AG09319 (cell line): ENCODE data around the gene RAI14.

Experiments
- DNase-seq: peaks from one replicate; pipeline ENCODE4 v3.0.0-alpha.2; 2010; ENCODE audit warnings: low read depth; ENCODE audit errors: extremely low read depth
- TF ChIP-seq, protein P1 (sequence below): IDR thresholded peaks from 2 replicates; pipeline ENCODE4 v1.5.1; 2011; ENCODE audit warnings: low read depth, mild to moderate bottlenecking, inconsistent platforms, low read length, moderate library complexity

The RAI14 gene

DNA sequence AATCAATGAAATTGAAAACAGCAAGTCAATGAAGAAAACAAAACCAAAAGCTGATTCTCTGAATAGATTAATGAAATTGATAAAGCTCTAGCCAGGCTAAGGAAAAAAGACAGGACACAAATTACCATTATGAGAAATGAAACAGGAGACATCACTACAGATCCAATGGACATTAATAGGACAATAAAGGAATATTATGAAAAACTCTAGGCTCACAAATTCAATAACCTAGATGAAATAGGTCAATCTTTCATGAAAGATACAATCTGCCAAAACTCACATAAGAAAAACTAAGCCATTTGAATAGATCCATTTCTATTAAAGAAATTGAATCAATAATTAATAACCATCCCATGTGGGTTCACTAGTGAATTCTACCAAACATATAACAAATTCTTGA, 220.1 kb downstream of the RAI14 start:
- no peak for DNase-seq
- TF ChIP-seq, protein P1, sequence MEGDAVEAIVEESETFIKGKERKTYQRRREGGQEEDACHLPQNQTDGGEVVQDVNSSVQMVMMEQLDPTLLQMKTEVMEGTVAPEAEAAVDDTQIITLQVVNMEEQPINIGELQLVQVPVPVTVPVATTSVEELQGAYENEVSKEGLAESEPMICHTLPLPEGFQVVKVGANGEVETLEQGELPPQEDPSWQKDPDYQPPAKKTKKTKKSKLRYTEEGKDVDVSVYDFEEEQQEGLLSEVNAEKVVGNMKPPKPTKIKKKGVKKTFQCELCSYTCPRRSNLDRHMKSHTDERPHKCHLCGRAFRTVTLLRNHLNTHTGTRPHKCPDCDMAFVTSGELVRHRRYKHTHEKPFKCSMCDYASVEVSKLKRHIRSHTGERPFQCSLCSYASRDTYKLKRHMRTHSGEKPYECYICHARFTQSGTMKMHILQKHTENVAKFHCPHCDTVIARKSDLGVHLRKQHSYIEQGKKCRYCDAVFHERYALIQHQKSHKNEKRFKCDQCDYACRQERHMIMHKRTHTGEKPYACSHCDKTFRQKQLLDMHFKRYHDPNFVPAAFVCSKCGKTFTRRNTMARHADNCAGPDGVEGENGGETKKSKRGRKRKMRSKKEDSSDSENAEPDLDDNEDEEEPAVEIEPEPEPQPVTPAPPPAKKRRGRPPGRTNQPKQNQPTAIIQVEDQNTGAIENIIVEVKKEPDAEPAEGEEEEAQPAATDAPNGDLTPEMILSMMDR: no peak

DNA sequence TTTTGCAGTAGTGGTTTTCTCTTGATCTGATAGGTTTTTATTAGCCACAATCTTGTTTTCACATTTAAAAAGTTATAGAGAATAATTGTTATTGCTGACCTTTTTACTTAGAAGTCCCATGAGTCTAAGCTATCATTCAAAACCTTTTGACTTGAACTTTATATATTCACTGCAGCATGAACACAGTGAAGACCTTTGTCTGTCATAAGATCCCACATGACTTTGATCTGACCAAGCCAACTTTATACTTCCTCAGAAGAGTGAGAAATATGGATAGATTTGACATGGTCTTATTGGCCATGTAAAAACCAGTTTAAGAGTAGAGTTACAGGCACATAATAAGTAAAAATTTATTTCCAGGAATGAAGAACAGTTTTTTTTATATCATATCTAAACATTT, 225.1 kb downstream of the RAI14 start:
- DNase-seq: no peak
- TF ChIP-seq, protein P1: no peak
